Activated naive CD4-positive, alpha-beta T cell treated with anti-CD3 and anti-CD28 coated beads, Interleukin-2, amount 50 U/mL, for 24 hours (primary cell): ENCODE results near the gene NKIRAS1.
A peak's percentile ranks its signal among the peaks of the same experiment; 100 is the strongest.
"Not testable (repeated sequence)": the region's sequence is repeated elsewhere in the genome, so short reads cannot be mapped to it uniquely, and the experiment has no call there.

ENCODE experiments used
- H3K27ac Mint-ChIP-seq: one replicate; pipeline ENCODE4 v1.8.0; 2021; ENCODE audit warnings: mild to moderate bottlenecking, mixed read lengths
- H3K27me3 Mint-ChIP-seq: one replicate; pipeline ENCODE4 v1.8.0; 2021; ENCODE audit warnings: mixed read lengths
- H3K36me3 Mint-ChIP-seq: one replicate; pipeline ENCODE4 v1.8.0; 2021; ENCODE audit warnings: mixed read lengths
- H3K4me1 Mint-ChIP-seq: one replicate; pipeline ENCODE4 v1.8.0; 2021; ENCODE audit warnings: mixed read lengths
- H3K4me3 Mint-ChIP-seq: one replicate; pipeline ENCODE4 v1.8.0; 2021; ENCODE audit warnings: mild to moderate bottlenecking, mixed read lengths
- H3K9me3 Mint-ChIP-seq: one replicate; pipeline ENCODE4 v1.8.0; 2021; ENCODE audit warnings: mixed read lengths

NKIRAS1 gene

GRCh38 chr3:23889950-23890349 is 26.8 kb downstream of the NKIRAS1 start:
- no peak overlapping the region for H3K27ac Mint-ChIP-seq

GRCh38 chr3:23889386-23889785 is 27.4 kb downstream of the NKIRAS1 start:
- no peak overlapping the region for H3K27ac Mint-ChIP-seq
- no peaks in the 10 kb centered on the region for H3K9me3 Mint-ChIP-seq
- no peaks in the 10 kb centered on the region for H3K27me3 Mint-ChIP-seq
- no peak overlapping the region for H3K4me3 Mint-ChIP-seq
- peaks cover 4% of the 10 kb centered on the region for H3K4me1 Mint-ChIP-seq
- H3K36me3 Mint-ChIP-seq: no peaks in the 10 kb centered on the region

More at GRCh38 chr3:23889950-23890349, 26.8 kb downstream of the NKIRAS1 start:
- peaks cover 4% of the 10 kb centered on the region for H3K4me1 Mint-ChIP-seq
- H3K9me3 Mint-ChIP-seq: no peaks in the 10 kb centered on the region
- H3K27me3 Mint-ChIP-seq: no peaks in the 10 kb centered on the region
- H3K36me3 Mint-ChIP-seq: no peaks in the 10 kb centered on the region
- no peak overlapping the region for H3K4me3 Mint-ChIP-seq

GRCh38 chr3:23888617-23889228 is 28.1 kb downstream of the NKIRAS1 start:
- H3K27me3 Mint-ChIP-seq: no peaks in the 10 kb centered on the region
- no peaks in the 10 kb centered on the region for H3K9me3 Mint-ChIP-seq
- H3K36me3 Mint-ChIP-seq: no peaks in the 10 kb centered on the region
- peaks cover 4% of the 10 kb centered on the region for H3K4me1 Mint-ChIP-seq
- H3K4me3 Mint-ChIP-seq: no peak overlapping the region
- no peak overlapping the region for H3K27ac Mint-ChIP-seq

GRCh38 chr3:23886311-23886710 is 30.5 kb downstream of the NKIRAS1 start:
- Mint-ChIP-seq H3K36me3 (no peaks in the 10 kb centered on the region), H3K4me1 (peaks cover 10% of the 10 kb centered on the region), H3K4me3 (no peak overlapping the region), H3K27ac (peak overlapping the region; percentile 49), H3K27me3 (no peaks in the 10 kb centered on the region), H3K9me3 (no peaks in the 10 kb centered on the region)

- Mint-ChIP-seq H3K9me3 (no peaks in the 10 kb centered on the region), H3K27me3 (no peaks in the 10 kb centered on the region), H3K27ac (no peak overlapping the region), H3K4me1 (peaks cover 21% of the 10 kb centered on the region), H3K36me3 (no peaks in the 10 kb centered on the region), H3K4me3 (no peak overlapping the region)
Measured at GRCh38 chr3:23885210-23885609, 31.6 kb downstream of the NKIRAS1 start.

GRCh38 chr3:23884481-23884880 is 32.3 kb downstream of the NKIRAS1 start:
- no peaks in the 10 kb centered on the region for H3K36me3 Mint-ChIP-seq
- peaks cover 24% of the 10 kb centered on the region for H3K4me1 Mint-ChIP-seq
- H3K4me3 Mint-ChIP-seq: no peak overlapping the region
- H3K27me3 Mint-ChIP-seq: no peaks in the 10 kb centered on the region
- no peaks in the 10 kb centered on the region for H3K9me3 Mint-ChIP-seq
- no peak overlapping the region for H3K27ac Mint-ChIP-seq

- Mint-ChIP-seq H3K36me3 (peaks cover 3% of the 10 kb centered on the region), H3K27me3 (no peaks in the 10 kb centered on the region), H3K27ac (no peak overlapping the region), H3K4me3 (no peak overlapping the region), H3K9me3 (no peaks in the 10 kb centered on the region), H3K4me1 (peaks cover 39% of the 10 kb centered on the region)
Measured at GRCh38 chr3:23882487-23882918, 34.3 kb downstream of the NKIRAS1 start.

GRCh38 chr3:23881993-23882392 is 34.8 kb downstream of the NKIRAS1 start:
- H3K9me3 Mint-ChIP-seq, H3K4me3 Mint-ChIP-seq, H3K27me3 Mint-ChIP-seq, H3K36me3 Mint-ChIP-seq: not testable (repeated sequence)
- H3K27ac Mint-ChIP-seq: peak overlapping the region; percentile 62
- peaks cover 43% of the 10 kb centered on the region for H3K4me1 Mint-ChIP-seq

- Mint-ChIP-seq H3K36me3 (peaks cover 5% of the 10 kb centered on the region), H3K27me3 (no peaks in the 10 kb centered on the region), H3K9me3 (no peaks in the 10 kb centered on the region), H3K4me3 (no peak overlapping the region), H3K27ac (peak overlapping the region; percentile 63), H3K4me1 (peaks cover 46% of the 10 kb centered on the region)
Measured at GRCh38 chr3:23880703-23881339, 36.0 kb downstream of the NKIRAS1 start.

GRCh38 chr3:23879485-23879884 is 37.3 kb downstream of the NKIRAS1 start:
- H3K9me3 Mint-ChIP-seq: no peaks in the 10 kb centered on the region
- no peaks in the 10 kb centered on the region for H3K27me3 Mint-ChIP-seq
- peak overlapping the region; percentile 39 for H3K27ac Mint-ChIP-seq
- peaks cover 5% of the 10 kb centered on the region for H3K36me3 Mint-ChIP-seq
- peaks cover 57% of the 10 kb centered on the region for H3K4me1 Mint-ChIP-seq
- H3K4me3 Mint-ChIP-seq: no peak overlapping the region

- Mint-ChIP-seq H3K36me3 (peaks cover 5% of the 10 kb centered on the region), H3K4me1 (peaks cover 68% of the 10 kb centered on the region)
Measured at GRCh38 chr3:23877329-23877980, 39.3 kb downstream of the NKIRAS1 start.

GRCh38 chr3:23876923-23877322 is 39.9 kb downstream of the NKIRAS1 start:
- no peaks in the 10 kb centered on the region for H3K9me3 Mint-ChIP-seq
- peaks cover 68% of the 10 kb centered on the region for H3K4me1 Mint-ChIP-seq
- no peak overlapping the region for H3K4me3 Mint-ChIP-seq
- peaks cover 5% of the 10 kb centered on the region for H3K36me3 Mint-ChIP-seq
- no peak overlapping the region for H3K27ac Mint-ChIP-seq
- H3K27me3 Mint-ChIP-seq: no peaks in the 10 kb centered on the region

More at GRCh38 chr3:23877329-23877980, 39.3 kb downstream of the NKIRAS1 start:
- Mint-ChIP-seq H3K27ac (no peak overlapping the region), H3K27me3 (no peaks in the 10 kb centered on the region), H3K9me3 (no peaks in the 10 kb centered on the region), H3K4me3 (no peak overlapping the region)

- Mint-ChIP-seq H3K27ac (peak overlapping the region; percentile 17), H3K9me3 (no peaks in the 10 kb centered on the region), H3K36me3 (peaks cover 5% of the 10 kb centered on the region), H3K27me3 (no peaks in the 10 kb centered on the region), H3K4me3 (no peak overlapping the region), H3K4me1 (peaks cover 52% of the 10 kb centered on the region)
Measured at GRCh38 chr3:23875113-23875725, 41.6 kb downstream of the NKIRAS1 start.

- Mint-ChIP-seq H3K36me3 (peaks cover 5% of the 10 kb centered on the region), H3K4me1 (peaks cover 51% of the 10 kb centered on the region), H3K27ac (no peak overlapping the region), H3K9me3 (no peaks in the 10 kb centered on the region), H3K27me3 (no peaks in the 10 kb centered on the region), H3K4me3 (no peak overlapping the region)
Measured at GRCh38 chr3:23874359-23875112, 42.3 kb downstream of the NKIRAS1 start.

- Mint-ChIP-seq H3K36me3 (peaks cover 5% of the 10 kb centered on the region), H3K9me3 (no peaks in the 10 kb centered on the region), H3K4me3 (no peak overlapping the region), H3K27ac (no peak overlapping the region), H3K27me3 (no peaks in the 10 kb centered on the region), H3K4me1 (peaks cover 46% of the 10 kb centered on the region)
Measured at GRCh38 chr3:23873941-23874340, 42.8 kb downstream of the NKIRAS1 start.
